ENCODE results near the gene PLXDC2.

Gene PLXDC2

DNA sequence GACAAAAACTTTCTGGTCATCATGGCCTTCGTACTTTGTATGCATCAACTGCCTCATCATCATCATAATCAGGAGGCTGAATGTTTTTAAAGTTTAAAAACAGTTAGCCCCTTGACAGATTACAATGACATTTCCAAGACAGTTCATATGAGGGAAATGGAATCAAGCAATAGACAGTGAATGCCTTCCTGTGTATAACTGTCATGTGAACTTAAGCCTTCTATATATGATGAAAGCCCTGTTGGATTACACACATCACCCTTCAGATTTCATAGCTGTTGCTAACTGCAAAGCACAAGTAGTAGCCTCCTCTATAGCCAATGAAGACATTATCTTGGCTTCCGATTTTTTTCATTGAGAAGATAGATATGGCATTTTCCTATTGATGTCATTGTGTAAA is 154.0 kb downstream of the PLXDC2 start:
- Histone ChIP-seq H3K27me3 (ENCODE audit: insufficient read depth, low read length, poor library complexity) (no peaks in the 10 kb centered on the region), H3K18ac (ENCODE audit: low read length) (no peak overlapping the region), H4K5ac (ENCODE audit: low read length) (no peak overlapping the region), H2AK5ac (ENCODE audit: low read length) (no peak overlapping the region), H3K36me3 (ENCODE audit: control insufficient read depth, insufficient read depth, low read length) (no peaks in the 10 kb centered on the region), H3K27ac (ENCODE audit: low read depth, low read length) (no peak overlapping the region), H2BK15ac (replicated peaks; ENCODE audit: low read depth) (no peak overlapping the region), H3K9ac (ENCODE audit: low read length) (no peak overlapping the region), H3K4me3 (ENCODE audit: low read length) (no peak overlapping the region), H4K8ac (ENCODE audit: low read depth, low read length) (no peak overlapping the region), H3K4me2 (ENCODE audit: low read length) (no peak overlapping the region), H2BK120ac (ENCODE audit: low read depth, low read length) (no peak overlapping the region), H3K56ac (ENCODE audit: low read length) (no peak overlapping the region), H3K79me1 (ENCODE audit: low read length) (peaks cover 2% of the 10 kb centered on the region), H3K4me1 (ENCODE audit: control insufficient read depth, low read depth, low read length) (peaks cover 2% of the 10 kb centered on the region), H3K4ac (ENCODE audit: low read depth, low read length) (no peak overlapping the region), H3K23ac (ENCODE audit: low read length) (no peak overlapping the region), H3K79me2 (ENCODE audit: control insufficient read depth, insufficient read depth, low read length) (no peaks in the 10 kb centered on the region), H2BK5ac (ENCODE audit: low read length) (no peak overlapping the region)
- no peak for DNase-seq
- no CpG with 5 or more reads among the region's 2 CpGs for WGBS (ENCODE audit: extremely low coverage, insufficient coverage, low lambda C conversion rate)

DNA sequence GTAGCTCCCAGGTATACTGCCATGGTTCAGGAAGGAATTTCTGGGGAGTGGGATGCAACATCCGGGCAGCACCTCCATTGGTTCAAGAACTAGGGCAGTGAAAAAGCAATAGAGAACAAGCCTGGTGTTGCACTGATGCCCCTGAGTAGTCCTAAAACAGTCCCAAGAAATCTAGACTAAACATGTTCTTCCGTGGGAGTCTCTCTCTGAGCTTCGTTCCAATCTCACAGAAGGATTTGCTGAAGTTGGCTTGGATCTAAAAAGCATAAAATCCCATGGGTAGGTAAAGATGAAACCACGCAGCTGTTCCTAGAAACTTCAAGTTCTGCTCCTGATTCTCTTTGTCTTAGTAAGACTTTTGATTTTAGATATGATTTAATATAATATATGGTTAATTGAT is 154.5 kb downstream of the PLXDC2 start:
- no peak for DNase-seq
- H2BK15ac ChIP-seq (replicated peaks; ENCODE audit: low read depth) = no peak overlapping the region

DNA sequence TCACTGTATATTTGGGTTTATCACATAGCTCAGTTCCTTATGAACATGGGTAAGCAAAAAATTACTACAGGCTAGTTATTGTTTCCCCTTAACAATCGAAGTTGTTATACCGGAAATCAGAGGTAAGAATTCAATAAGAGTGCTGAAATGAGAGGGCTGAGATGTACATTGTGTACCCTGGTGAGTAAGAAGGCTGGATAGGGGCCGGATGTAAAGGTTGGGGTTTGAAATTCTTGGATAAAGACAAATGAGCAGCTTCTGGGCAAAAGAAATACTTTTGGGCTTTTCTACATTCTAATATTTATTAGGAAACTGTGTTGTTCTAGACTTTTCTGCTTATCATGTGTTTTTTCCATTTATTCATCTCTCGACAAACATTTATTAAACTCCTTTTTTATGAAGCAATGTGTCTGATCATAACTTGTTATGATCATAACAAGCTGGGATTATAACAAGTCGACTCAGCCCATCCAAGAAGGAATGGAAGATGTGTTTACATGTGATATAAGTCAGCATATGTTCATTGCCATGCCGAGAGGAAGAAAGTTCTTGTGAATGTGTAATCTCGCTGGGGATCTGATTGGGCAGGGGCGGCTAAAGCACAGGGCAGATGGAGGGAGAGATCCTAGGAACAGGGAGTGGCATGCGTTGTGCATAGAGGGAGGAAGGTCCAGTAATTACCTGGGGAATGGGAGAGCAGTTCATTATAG is 155.3 kb downstream of the PLXDC2 start:
- WGBS (ENCODE audit: extremely low coverage, insufficient coverage, low lambda C conversion rate) = no CpG with 5 or more reads among the region's 9 CpGs
- Histone ChIP-seq H3K79me2 (ENCODE audit: control insufficient read depth, insufficient read depth, low read length) (no peaks in the 10 kb centered on the region), H3K4ac (ENCODE audit: low read depth, low read length) (no peak overlapping the region), H4K5ac (ENCODE audit: low read length) (no peak overlapping the region), H4K8ac (ENCODE audit: low read depth, low read length) (no peak overlapping the region), H3K27me3 (ENCODE audit: insufficient read depth, low read length, poor library complexity) (no peaks in the 10 kb centered on the region), H3K4me1 (ENCODE audit: control insufficient read depth, low read depth, low read length) (peaks cover 2% of the 10 kb centered on the region), H3K4me2 (ENCODE audit: low read length) (no peak overlapping the region), H3K18ac (ENCODE audit: low read length) (no peak overlapping the region), H3K36me3 (ENCODE audit: control insufficient read depth, insufficient read depth, low read length) (no peaks in the 10 kb centered on the region), H3K79me1 (ENCODE audit: low read length) (peaks cover 2% of the 10 kb centered on the region), H2BK15ac (replicated peaks; ENCODE audit: low read depth) (no peak overlapping the region), H3K23ac (ENCODE audit: low read length) (no peak overlapping the region), H3K56ac (ENCODE audit: low read length) (no peak overlapping the region), H2BK5ac (ENCODE audit: low read length) (no peak overlapping the region), H3K9ac (ENCODE audit: low read length) (no peak overlapping the region), H3K4me3 (ENCODE audit: low read length) (no peak overlapping the region), H3K27ac (ENCODE audit: low read depth, low read length) (no peak overlapping the region), H2BK120ac (ENCODE audit: low read depth, low read length) (no peak overlapping the region), H2AK5ac (ENCODE audit: low read length) (no peak overlapping the region)
- no peak for DNase-seq

More for the DNA sequence above, 154.5 kb downstream of the PLXDC2 start:
- peaks cover 2% of the 10 kb centered on the region for H3K4me1 ChIP-seq (ENCODE audit: control insufficient read depth, low read depth, low read length)
- no peak overlapping the region for H3K27ac ChIP-seq (ENCODE audit: low read depth, low read length)
- no CpG with 5 or more reads among the region's 4 CpGs for WGBS (ENCODE audit: extremely low coverage, insufficient coverage, low lambda C conversion rate)
- no peaks in the 10 kb centered on the region for H3K27me3 ChIP-seq (ENCODE audit: insufficient read depth, low read length, poor library complexity)
- H3K23ac ChIP-seq (ENCODE audit: low read length) = no peak overlapping the region
- no peak overlapping the region for H3K56ac ChIP-seq (ENCODE audit: low read length)
- H3K4me2 ChIP-seq (ENCODE audit: low read length) = no peak overlapping the region
- no peak overlapping the region for H2AK5ac ChIP-seq (ENCODE audit: low read length)
- no peaks in the 10 kb centered on the region for H3K79me2 ChIP-seq (ENCODE audit: control insufficient read depth, insufficient read depth, low read length)
- no peak overlapping the region for H3K4ac ChIP-seq (ENCODE audit: low read depth, low read length)
- no peak overlapping the region for H3K18ac ChIP-seq (ENCODE audit: low read length)
- no peak overlapping the region for H3K9ac ChIP-seq (ENCODE audit: low read length)
- H3K4me3 ChIP-seq (ENCODE audit: low read length) = no peak overlapping the region
- H4K5ac ChIP-seq (ENCODE audit: low read length) = no peak overlapping the region
- no peak overlapping the region for H2BK5ac ChIP-seq (ENCODE audit: low read length)
- no peak overlapping the region for H2BK120ac ChIP-seq (ENCODE audit: low read depth, low read length)
- no peaks in the 10 kb centered on the region for H3K36me3 ChIP-seq (ENCODE audit: control insufficient read depth, insufficient read depth, low read length)
- H3K79me1 ChIP-seq (ENCODE audit: low read length) = peaks cover 2% of the 10 kb centered on the region
- no peak overlapping the region for H4K8ac ChIP-seq (ENCODE audit: low read depth, low read length)

GRCh38 chr10:19974138-19974537 is 157.9 kb downstream of the PLXDC2 start:
- no CpG with 5 or more reads among the region's 1 CpG for WGBS (ENCODE audit: extremely low coverage, insufficient coverage, low lambda C conversion rate)
- H2AK5ac ChIP-seq (ENCODE audit: low read length) = no peak overlapping the region
- no peak overlapping the region for H3K23ac ChIP-seq (ENCODE audit: low read length)
- H3K4ac ChIP-seq (ENCODE audit: low read depth, low read length) = no peak overlapping the region
- no peaks in the 10 kb centered on the region for H3K36me3 ChIP-seq (ENCODE audit: control insufficient read depth, insufficient read depth, low read length)
- no peak overlapping the region for H2BK120ac ChIP-seq (ENCODE audit: low read depth, low read length)
- no peak overlapping the region for H3K4me2 ChIP-seq (ENCODE audit: low read length)
- peaks cover 2% of the 10 kb centered on the region for H3K79me1 ChIP-seq (ENCODE audit: low read length)
- H3K27ac ChIP-seq (ENCODE audit: low read depth, low read length) = no peak overlapping the region
- no peak overlapping the region for H4K5ac ChIP-seq (ENCODE audit: low read length)
- H4K8ac ChIP-seq (ENCODE audit: low read depth, low read length) = no peak overlapping the region
- H3K79me2 ChIP-seq (ENCODE audit: control insufficient read depth, insufficient read depth, low read length) = no peaks in the 10 kb centered on the region
- no peaks in the 10 kb centered on the region for H3K27me3 ChIP-seq (ENCODE audit: insufficient read depth, low read length, poor library complexity)
- no peak overlapping the region for H2BK5ac ChIP-seq (ENCODE audit: low read length)
- H3K4me1 ChIP-seq (ENCODE audit: control insufficient read depth, low read depth, low read length) = no peaks in the 10 kb centered on the region
- no peak overlapping the region for H2BK15ac ChIP-seq (replicated peaks; ENCODE audit: low read depth)
- no peak overlapping the region for H3K18ac ChIP-seq (ENCODE audit: low read length)
- no peak overlapping the region for H3K4me3 ChIP-seq (ENCODE audit: low read length)
- no peak for DNase-seq
- H3K56ac ChIP-seq (ENCODE audit: low read length) = no peak overlapping the region
- H3K9ac ChIP-seq (ENCODE audit: low read length) = no peak overlapping the region

DNA sequence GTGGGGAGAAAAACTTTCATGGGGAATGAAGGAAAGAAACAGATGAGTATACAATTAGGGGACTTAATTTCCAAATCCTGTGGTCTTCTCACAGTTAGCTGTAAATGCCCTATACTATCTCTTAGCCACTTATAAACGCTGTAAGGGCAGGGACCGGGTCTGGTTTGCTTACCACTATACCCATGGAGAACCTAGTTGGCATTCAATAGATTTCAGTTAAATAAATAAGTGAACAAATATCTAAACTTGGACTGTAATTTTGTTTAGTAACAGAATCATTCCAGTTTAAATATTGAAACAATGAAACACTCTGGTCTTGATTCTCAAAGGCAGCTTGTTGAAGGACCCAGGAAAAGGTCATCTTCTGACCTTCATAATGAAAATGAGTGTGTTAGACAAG is 158.3 kb downstream of the PLXDC2 start:
- Histone ChIP-seq H3K56ac (ENCODE audit: low read length) (no peak overlapping the region), H4K5ac (ENCODE audit: low read length) (no peak overlapping the region), H3K4ac (ENCODE audit: low read depth, low read length) (no peak overlapping the region), H3K23ac (ENCODE audit: low read length) (no peak overlapping the region), H4K8ac (ENCODE audit: low read depth, low read length) (no peak overlapping the region), H3K27ac (ENCODE audit: low read depth, low read length) (no peak overlapping the region), H3K36me3 (ENCODE audit: control insufficient read depth, insufficient read depth, low read length) (no peaks in the 10 kb centered on the region), H3K4me1 (ENCODE audit: control insufficient read depth, low read depth, low read length) (no peaks in the 10 kb centered on the region), H3K27me3 (ENCODE audit: insufficient read depth, low read length, poor library complexity) (no peaks in the 10 kb centered on the region), H3K4me3 (ENCODE audit: low read length) (no peak overlapping the region), H2BK5ac (ENCODE audit: low read length) (no peak overlapping the region), H3K9ac (ENCODE audit: low read length) (no peak overlapping the region), H3K79me2 (ENCODE audit: control insufficient read depth, insufficient read depth, low read length) (no peaks in the 10 kb centered on the region), H3K4me2 (ENCODE audit: low read length) (no peak overlapping the region), H2AK5ac (ENCODE audit: low read length) (no peak overlapping the region), H2BK15ac (replicated peaks; ENCODE audit: low read depth) (no peak overlapping the region), H2BK120ac (ENCODE audit: low read depth, low read length) (no peak overlapping the region), H3K79me1 (ENCODE audit: low read length) (peaks cover 2% of the 10 kb centered on the region), H3K18ac (ENCODE audit: low read length) (no peak overlapping the region)
- no CpG with 5 or more reads among the region's 2 CpGs for WGBS (ENCODE audit: extremely low coverage, insufficient coverage, low lambda C conversion rate)
- DNase-seq = no peak

DNA sequence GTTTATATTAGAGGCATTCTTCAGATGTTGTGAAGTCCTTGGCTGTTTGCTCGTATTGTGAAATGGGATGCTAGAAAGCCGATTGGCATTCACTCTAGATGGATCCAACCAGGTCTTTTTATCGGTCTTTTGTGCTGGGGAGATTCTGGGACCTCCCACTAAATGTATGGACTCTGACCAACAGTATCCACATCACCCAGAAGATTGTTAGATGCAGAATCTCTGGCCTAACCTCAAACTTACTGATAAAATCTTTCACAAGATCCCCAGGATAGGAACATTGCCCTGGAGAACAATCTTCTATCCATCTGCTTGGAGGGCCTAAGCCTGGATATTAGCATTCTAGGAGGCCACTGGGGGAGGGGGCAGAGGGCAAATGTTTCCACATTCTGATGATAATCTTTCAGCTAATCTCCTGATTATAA is 160.9 kb downstream of the PLXDC2 start:
- H3K4ac ChIP-seq (ENCODE audit: low read depth, low read length) = no peak overlapping the region
- no peaks in the 10 kb centered on the region for H3K4me1 ChIP-seq (ENCODE audit: control insufficient read depth, low read depth, low read length)
- H3K27me3 ChIP-seq (ENCODE audit: insufficient read depth, low read length, poor library complexity) = no peaks in the 10 kb centered on the region
- no CpG with 5 or more reads among the region's 3 CpGs for WGBS (ENCODE audit: extremely low coverage, insufficient coverage, low lambda C conversion rate)
- no peak overlapping the region for H2BK15ac ChIP-seq (replicated peaks; ENCODE audit: low read depth)
- H3K18ac ChIP-seq (ENCODE audit: low read length) = no peak overlapping the region
- H2BK5ac ChIP-seq (ENCODE audit: low read length) = no peak overlapping the region
- no peak overlapping the region for H4K8ac ChIP-seq (ENCODE audit: low read depth, low read length)
- no peak overlapping the region for H3K27ac ChIP-seq (ENCODE audit: low read depth, low read length)
- no peak overlapping the region for H4K5ac ChIP-seq (ENCODE audit: low read length)
- no peak overlapping the region for H3K23ac ChIP-seq (ENCODE audit: low read length)
- no peak overlapping the region for H3K4me3 ChIP-seq (ENCODE audit: low read length)
- H2AK5ac ChIP-seq (ENCODE audit: low read length) = no peak overlapping the region
- no peak overlapping the region for H3K56ac ChIP-seq (ENCODE audit: low read length)
- no peak overlapping the region for H3K4me2 ChIP-seq (ENCODE audit: low read length)
- no peaks in the 10 kb centered on the region for H3K36me3 ChIP-seq (ENCODE audit: control insufficient read depth, insufficient read depth, low read length)
- H3K9ac ChIP-seq (ENCODE audit: low read length) = no peak overlapping the region
- peaks cover 2% of the 10 kb centered on the region for H3K79me2 ChIP-seq (ENCODE audit: control insufficient read depth, insufficient read depth, low read length)
- H2BK120ac ChIP-seq (ENCODE audit: low read depth, low read length) = no peak overlapping the region
- peak; percentile 63 for DNase-seq
- H3K79me1 ChIP-seq (ENCODE audit: low read length) = no peaks in the 10 kb centered on the region

Data from mesendoderm (in vitro differentiated cells).